HepG2 (cell line): Measurements from ENCODE around the gene PPFIA3. TPM values are rescaled to one million over a fixed set of nuclear protein-coding genes. Genes with fewer than 3 reads are reported as not detected.

ENCODE experiments used
- ATF5 ChIP-seq: sonication (generic); formaldehyde crosslinking; IDR thresholded peaks from 2 replicates; pipeline ENCODE4 v1.4.0; 2020; ENCODE audit warnings: mild to moderate bottlenecking, low read depth, missing genetic modification reagents
- CSRNP1 ChIP-seq: sonication (generic); formaldehyde crosslinking; IDR thresholded peaks from 2 replicates; pipeline ENCODE4 v1.8.1; 2023; ENCODE audit warnings: mild to moderate bottlenecking, missing genetic modification reagents
- DRAP1 ChIP-seq: IDR thresholded peaks from 2 replicates; pipeline ENCODE4 v1.6.1; 2016; ENCODE audit warnings: missing genetic modification reagents, missing compliant biosample characterization
- GPBP1L1 ChIP-seq: sonication (generic); formaldehyde crosslinking; IDR thresholded peaks from 2 replicates; pipeline ENCODE4 v1.5.0; 2020; ENCODE audit warnings: mild to moderate bottlenecking, missing genetic modification reagents
- PREB ChIP-seq: sonication (generic); formaldehyde crosslinking; IDR thresholded peaks from 2 replicates; pipeline ENCODE4 v1.4.0; 2020; ENCODE audit warnings: missing genetic modification reagents
- ZBTB42 ChIP-seq: sonication (generic); formaldehyde crosslinking; IDR thresholded peaks from 2 replicates; pipeline ENCODE4 v1.5.0; 2020; ENCODE audit warnings: mild to moderate bottlenecking, missing genetic modification reagents
- ZFP41 ChIP-seq: sonication (generic); formaldehyde crosslinking; IDR thresholded peaks from 2 replicates; pipeline ENCODE4 v1.4.0; 2020; ENCODE audit warnings: mild to moderate bottlenecking, missing genetic modification reagents, borderline replicate concordance
- ZFYVE20 ChIP-seq: sonication (generic); formaldehyde crosslinking; IDR thresholded peaks from 2 replicates; pipeline ENCODE4 v1.8.0; 2023; ENCODE audit warnings: low read depth, mild to moderate bottlenecking, moderate library complexity, missing genetic modification reagents, borderline replicate concordance
- ZNF280B ChIP-seq: sonication (generic); formaldehyde crosslinking; IDR thresholded peaks from 2 replicates; pipeline ENCODE4 v1.5.0; 2020; ENCODE audit warnings: missing genetic modification reagents, mild to moderate bottlenecking, borderline replicate concordance
- ZNF333 ChIP-seq: sonication (generic); formaldehyde crosslinking; IDR thresholded peaks from 2 replicates; pipeline ENCODE4 v1.4.0; 2020; ENCODE audit warnings: mild to moderate bottlenecking, missing genetic modification reagents, borderline replicate concordance
- ZNF503 ChIP-seq: sonication (generic); formaldehyde crosslinking; IDR thresholded peaks from 2 replicates; pipeline ENCODE4 v1.4.0; 2020; ENCODE audit warnings: missing genetic modification reagents
- ZNF710 ChIP-seq: sonication (generic); formaldehyde crosslinking; IDR thresholded peaks from 2 replicates; pipeline ENCODE4 v1.5.0; 2020; ENCODE audit warnings: mild to moderate bottlenecking, missing genetic modification reagents, borderline replicate concordance
- polyA plus RNA-seq, 8 experiments: library from polyadenylated mRNA; depleted of rRNA in 3 of 8; stranded (reverse) in 7 of 8; unstranded in 1 of 8; fragments of >200 nt; fragmentation: Illumina TruSeq in 4 of 8; extraction: Trizol in 4 of 8; gene quantifications; 2 replicates each; pipeline versions ENCODE4 v1.2.1 to v1.2.3, GENCODE V29; 2011 to 2016; ENCODE audit warnings: low read depth in 4 of 8, missing spikeins in 1 of 8, mixed read lengths in 1 of 8; ENCODE audit not compliant: insufficient read depth in 1 of 8
- total RNA-seq, 5 experiments: library from RNA; depleted of rRNA; stranded (reverse); fragments of >200 nt; fragmentation: Illumina TruSeq; extraction: Trizol; gene quantifications; 2 replicates each; pipeline ENCODE4 v1.2.3, GENCODE V29; 2016; ENCODE audit warnings: low read depth in 1 of 5

PPFIA3 gene
- total and polyA plus RNA-seq, 2 of the 13 experiments (the other 11 are each of a cell fraction or from before 2014, with no cell fraction given), result 6.7 to 8.6 TPM

GRCh38 chr19:49148784-49149651, 29.7 kb downstream of the PPFIA3 start (continued):
- TF ChIP-seq ZNF503 (CRISPR knock-in tag) (no peak), PREB (CRISPR knock-in tag) (no peak), ZFP41 (CRISPR knock-in tag) (no peak), ATF5 (no peak), ZFYVE20 (CRISPR knock-in tag) (no peak), ZNF333 (CRISPR knock-in tag) (no peak), DRAP1 (CRISPR knock-in tag) (peak; percentile 97), CSRNP1 (CRISPR knock-in tag) (peak; percentile 80; the same call in 1 of the 2 replicates), ZNF280B (CRISPR knock-in tag) (peak; percentile 55; the same call in 1 of the 2 replicates), GPBP1L1 (CRISPR knock-in tag) (no peak), ZBTB42 (no peak), ZNF710 (CRISPR knock-in tag) (0 out of 2 replicates have a peak, but pooled peaks have one; percentile 55)
